ENCODE results near the gene PRKCD.
A peak's percentile ranks its signal among the peaks of the same experiment; 100 is the strongest.

PRKCD gene

DNA sequence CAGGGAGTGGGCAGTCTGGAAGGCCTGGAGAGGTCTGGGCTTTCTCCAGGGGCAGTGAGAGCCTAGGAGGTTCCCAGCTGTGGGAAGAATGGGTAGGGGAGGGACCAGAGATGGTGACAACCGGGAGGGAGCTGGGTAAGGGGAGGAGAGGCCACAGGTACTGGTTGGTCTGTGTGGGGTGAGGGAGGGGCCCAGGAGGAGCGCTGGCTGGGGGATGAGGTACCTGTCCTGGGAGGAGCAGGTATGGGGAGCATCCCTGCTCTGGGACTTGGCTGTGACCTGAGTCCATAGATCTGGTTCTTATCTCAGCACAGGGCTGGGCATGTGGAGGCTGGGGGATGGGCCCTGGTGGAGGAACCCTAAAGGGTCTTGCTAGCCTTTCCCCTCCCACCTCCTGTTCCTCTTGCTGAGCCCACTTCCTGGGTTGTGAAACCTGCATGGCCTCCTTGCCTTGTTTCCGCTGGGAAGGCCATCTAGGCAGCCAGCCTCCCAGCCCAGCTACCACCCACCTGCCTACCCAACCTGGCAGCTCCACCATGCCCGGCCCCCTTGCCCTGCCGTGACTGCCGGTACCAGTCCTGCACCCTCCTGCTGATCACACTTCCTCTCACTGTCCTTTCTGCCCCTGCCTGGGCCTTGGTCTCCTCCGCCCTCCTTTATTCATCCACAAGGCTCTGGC is 11.0 kb downstream of the PRKCD start:
- DNase-seq: no peak

DNA sequence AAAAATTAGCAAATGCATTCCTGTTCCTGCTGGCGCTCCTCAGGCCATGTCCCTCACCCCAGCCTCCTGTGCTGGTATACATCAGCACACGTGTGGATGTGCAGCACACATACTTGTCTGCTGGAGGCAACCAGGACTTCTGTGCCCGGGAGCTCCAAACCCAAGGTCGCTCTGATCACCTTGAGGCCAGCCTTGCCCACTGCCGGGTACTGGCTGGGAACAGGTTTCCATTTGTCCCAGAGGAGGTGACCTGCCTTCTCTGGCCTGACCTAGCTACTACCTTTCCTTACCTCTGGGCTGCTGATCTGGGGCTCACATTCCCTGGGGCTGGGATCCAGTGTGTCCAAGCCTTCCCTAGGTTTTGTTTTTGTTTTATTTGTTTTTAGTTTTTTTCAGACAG is 12.1 kb downstream of the PRKCD start:
- no peak for DNase-seq

DNA sequence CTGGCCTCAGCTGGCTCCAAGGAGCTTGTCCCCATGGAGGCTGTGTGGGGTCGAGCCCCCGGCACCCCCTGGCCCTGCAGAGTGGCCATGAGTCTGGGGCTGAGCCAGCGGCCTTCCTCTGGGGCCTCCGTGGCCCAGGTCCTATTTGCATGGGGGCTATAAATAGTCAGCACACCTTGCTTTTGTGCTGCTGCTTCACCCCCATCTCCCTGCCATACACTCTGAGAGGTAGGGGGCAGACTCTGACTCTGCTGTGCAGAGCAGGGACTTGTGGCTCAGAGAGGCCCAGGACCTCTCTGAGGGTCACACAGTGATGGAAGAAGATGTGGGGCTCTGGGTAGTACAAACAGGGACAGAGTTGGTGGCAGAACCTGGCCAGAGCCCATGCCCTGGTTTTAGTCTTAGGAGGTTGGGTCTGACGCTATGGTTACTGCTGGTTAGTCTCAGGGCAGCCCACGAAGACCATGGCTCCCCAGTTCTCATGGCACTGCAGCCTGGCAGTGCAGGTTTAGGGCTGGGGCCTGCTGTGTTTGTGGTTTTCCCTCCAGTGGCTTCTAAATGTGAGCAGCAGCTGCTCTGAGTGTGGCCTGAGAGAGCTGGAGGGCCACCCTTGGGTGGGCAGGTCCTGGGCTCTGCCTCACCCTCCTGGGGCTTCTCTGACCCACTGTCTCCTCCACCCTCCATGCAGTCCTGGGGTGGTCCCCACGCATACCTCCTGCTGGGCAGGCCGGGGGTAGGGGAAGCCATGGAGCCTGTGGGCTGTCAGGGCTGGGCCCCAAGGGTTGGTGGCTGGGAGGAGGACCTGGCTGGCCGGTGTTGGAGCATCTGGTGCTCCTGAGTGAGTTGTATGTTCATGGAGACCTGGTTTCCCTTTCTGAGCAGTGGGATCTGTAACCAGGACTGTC is 13.6 kb downstream of the PRKCD start:
- no peak for DNase-seq

DNA sequence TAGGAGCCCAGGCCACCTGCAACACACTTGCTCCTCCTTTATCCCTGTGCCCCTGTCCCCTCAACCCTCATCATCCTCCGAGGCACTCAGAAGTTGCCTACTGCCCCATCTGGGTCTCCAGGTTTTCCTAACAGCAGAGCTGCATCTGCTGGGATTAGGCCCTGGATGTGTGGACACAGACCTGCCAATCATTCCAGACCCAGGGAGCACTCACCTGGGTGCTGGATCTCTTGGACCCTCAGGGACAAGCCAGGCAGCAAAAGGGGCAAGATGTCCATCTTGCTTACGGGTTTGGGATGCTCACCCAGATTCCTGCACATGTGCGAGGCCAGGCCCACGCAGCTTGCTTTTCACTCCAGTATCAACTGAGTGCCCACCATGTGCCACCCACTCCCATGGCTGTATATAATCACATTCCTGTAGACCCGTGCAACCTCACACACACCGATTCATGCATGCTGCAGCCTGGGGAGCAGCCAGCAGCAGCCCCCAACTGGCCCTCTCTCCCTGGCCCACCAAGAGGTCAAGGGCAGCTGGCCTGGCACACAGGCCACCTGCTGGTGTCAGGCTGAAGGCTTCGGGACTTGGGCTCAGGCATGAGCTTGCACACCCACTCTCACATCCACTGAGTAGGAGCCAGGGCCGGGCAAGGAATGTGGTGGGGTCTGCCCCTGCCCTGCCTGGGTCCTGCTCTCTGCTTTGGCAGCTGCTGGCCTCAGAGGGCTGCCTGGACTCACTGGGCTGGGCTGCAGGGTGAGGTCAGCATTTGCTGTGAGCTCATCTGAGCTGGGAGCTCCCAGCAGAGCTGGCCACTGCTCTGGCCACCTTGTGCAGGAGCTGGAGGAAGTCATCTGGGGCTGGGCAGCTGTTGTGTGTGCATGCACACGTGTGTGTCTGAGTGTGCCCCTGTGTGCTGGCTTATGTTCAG is 14.9 kb downstream of the PRKCD start:
- no peak for DNase-seq

DNA sequence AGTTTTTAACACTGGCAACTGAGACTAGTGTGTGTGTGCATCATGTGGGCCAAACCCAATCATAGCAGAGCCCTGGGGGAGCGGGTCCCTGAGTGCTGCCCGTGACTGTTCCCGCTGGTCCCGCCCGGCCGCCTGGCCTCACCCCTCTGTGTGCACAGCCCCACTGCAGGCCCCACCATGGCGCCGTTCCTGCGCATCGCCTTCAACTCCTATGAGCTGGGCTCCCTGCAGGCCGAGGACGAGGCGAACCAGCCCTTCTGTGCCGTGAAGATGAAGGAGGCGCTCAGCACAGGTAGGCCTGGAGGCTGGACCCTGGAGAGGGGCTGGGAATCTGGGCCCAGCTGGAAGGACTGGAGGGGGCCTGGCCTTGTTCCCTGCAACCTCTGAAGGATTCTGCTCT is 17.2 kb downstream of the PRKCD start:
- DNase-seq: no peak

DNA sequence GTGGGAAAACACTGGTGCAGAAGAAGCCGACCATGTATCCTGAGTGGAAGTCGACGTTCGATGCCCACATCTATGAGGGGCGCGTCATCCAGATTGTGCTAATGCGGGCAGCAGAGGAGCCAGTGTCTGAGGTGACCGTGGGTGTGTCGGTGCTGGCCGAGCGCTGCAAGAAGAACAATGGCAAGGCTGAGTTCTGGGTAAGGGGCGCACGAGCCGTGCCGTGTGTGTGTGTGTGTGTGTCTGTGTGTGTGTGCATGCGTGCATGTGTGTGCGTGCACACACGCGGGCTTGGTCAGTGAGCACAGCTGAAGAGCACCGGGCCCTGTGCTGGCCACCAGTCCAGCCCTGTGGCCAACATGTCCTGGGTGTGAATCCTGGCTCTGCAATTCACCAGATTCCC is 18.6 kb downstream of the PRKCD start:
- DNase-seq: no peak

DNA sequence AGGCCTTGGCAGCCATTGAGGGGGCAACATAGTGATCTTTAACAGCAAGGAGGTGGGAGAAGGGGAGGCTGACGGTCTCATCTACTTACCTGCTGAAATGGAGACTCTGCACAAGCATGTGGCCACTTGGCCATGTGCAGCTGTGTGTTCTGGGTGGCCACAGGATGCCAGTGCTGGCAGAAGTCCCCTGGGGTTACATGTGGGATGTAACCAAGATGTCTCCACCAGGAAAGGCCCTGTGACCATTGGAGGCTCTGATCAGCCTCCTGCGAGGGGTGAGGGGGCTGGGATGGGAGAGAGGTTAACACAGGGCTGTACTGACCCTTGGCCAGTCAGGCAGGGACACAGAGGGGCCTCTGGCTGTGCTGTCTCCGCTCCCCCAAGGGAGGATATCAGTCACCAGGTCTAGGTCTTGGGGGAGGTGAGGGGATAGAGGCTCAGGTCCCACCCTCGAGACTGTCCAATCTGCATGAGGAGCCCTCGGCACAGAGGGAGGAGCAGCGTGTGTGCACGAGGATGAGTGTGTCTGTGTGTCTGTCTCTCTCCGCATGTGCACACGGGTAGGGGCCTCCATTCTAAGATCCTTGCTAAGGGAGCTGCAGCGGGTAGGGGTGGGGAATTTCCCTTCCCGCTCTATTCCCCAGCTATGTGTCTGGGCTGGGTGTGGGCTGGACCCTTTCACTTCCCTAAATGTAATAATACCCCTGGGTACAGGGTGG is 19.5 kb downstream of the PRKCD start:
- DNase-seq: peak in 1 of 2 donors; percentile 75

DNA sequence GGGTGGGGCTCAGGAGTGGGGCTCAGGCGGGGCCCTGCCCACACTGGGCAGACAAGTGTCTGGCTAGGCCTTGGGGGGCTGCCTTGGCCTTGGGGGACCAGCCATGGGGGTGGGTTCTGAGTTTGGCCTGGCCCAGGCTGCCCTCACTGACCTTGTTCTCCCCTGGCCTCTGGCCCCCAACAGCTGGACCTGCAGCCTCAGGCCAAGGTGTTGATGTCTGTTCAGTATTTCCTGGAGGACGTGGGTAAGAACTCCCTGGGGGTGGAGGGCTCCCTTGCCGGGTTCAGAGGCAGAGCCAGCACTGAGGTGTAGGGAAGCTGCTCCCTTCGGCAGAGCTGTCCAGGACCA is 20.0 kb downstream of the PRKCD start:
- DNase-seq: no peak

DNA sequence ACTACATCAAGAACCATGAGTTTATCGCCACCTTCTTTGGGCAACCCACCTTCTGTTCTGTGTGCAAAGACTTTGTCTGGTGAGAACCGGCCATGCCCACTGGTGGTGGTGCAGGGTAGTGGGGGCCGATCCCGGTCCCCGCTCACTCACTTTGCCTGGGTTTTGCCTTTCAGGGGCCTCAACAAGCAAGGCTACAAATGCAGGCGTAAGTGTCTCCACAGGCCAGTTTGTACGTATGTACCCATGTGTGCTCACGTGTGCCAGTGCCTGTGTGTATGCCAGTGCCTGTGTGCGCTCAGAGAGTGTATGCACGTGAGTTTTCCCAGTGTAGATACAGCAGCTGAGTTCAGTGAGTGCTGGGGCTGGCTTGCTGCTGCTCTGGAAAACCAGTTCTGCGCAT is 20.5 kb downstream of the PRKCD start:
- no peak for DNase-seq

DNA sequence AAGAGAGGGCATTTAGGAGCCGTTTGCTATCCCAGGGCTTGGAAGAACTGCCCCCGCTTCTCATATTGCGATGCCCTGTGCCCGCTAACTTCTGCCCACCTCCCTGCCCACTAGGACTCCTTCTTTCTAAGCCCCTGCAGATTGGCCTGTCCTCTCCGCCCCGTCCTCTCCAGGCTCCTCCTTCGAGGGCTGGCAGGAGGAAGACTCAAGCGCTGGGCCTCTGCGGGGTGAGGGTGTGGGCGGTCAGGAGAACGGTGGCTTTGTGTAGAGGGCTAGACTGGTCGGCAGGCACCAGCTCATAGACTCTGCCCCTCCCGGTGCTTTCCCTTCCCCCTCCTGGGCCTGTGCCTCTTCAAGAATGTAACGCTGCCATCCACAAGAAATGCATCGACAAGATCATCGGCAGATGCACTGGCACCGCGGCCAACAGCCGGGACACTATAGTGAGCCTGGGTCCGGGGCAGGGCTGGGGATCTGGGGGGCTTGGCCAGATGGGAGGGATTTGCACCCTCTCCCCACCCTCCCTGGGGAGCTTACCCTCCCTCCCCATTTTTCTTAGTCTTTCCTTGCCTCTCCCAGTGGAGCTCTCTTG is 21.9 kb downstream of the PRKCD start:
- DNase-seq: no peak

DNA sequence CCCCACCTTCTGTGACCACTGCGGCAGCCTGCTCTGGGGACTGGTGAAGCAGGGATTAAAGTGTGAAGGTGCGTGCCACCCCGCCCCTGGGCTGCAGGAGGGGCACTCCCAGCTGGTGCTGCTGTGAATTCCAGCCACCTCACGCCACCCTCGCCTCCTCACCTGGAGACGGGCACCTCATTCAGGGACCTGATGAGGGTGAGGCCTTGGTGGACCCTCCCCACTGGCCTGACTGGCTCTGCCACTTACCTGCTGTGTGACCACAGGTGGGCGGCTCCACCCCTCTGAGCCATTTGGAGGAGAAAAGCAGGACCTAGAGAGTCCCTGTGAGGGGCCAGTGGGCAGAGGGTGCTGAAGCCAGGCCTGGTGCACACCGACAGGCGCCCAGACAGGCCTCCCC is 22.5 kb downstream of the PRKCD start:
- no peak for DNase-seq

DNA sequence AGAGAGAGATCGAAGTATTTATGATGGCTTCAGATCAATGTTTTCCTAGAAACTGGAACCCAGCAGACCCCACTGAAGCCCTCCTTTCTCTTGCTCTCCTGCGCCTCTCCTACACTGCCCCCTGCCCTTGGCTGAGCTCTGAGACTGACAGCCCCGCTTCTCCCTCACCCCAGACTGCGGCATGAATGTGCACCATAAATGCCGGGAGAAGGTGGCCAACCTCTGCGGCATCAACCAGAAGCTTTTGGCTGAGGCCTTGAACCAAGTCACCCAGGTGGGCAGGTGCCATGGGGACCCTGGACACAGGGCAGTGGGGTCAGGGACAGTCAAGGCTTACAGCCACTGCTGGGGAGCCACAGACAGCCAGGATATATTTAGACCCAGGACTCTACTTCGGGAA is 23.7 kb downstream of the PRKCD start:
- DNase-seq: no peak

DNA sequence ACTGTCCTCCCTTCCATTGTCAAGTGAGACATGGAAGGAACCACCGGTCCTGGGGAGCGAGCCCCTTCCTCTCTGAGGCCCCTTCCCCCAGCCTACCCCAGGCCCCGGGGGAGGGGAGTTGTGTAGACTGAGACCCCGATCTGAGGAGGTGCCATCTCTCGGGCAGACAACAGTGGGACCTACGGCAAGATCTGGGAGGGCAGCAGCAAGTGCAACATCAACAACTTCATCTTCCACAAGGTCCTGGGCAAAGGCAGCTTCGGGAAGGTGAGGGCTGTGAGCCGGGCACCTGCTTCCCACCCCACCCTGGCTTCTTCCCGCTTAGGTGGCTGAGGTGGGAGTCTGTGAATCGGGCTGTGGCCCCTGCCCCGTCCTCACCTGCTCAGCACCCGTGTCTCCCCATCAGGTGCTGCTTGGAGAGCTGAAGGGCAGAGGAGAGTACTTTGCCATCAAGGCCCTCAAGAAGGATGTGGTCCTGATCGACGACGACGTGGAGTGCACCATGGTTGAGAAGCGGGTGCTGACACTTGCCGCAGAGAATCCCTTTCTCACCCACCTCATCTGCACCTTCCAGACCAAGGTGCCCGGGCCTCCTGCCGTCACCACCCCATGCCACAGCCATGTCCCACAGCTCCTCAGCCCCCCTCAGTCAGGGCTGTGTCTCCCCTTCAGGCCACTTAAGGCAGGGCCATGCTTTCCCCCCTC is 24.9 kb downstream of the PRKCD start:
- DNase-seq: no peak

DNA sequence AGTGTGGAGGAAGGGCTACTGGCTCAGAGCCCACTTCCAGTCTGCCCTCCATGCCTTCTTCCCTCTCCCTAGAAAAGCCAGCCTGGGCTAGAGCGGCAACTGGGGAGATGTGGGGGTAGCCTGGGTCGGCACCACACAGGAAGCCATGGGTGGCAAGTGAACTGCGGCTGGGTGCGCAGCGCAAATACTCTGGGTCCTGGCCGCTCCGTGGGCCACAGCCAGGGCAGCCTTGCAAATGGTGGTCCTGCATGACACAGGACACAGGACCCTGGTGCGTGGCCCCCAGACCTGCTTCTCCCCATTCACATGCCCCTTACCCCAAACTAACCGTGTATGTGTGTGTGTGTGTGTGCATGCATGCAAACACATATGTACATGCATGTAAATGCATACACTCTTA is 25.7 kb downstream of the PRKCD start:
- no peak for DNase-seq

DNA sequence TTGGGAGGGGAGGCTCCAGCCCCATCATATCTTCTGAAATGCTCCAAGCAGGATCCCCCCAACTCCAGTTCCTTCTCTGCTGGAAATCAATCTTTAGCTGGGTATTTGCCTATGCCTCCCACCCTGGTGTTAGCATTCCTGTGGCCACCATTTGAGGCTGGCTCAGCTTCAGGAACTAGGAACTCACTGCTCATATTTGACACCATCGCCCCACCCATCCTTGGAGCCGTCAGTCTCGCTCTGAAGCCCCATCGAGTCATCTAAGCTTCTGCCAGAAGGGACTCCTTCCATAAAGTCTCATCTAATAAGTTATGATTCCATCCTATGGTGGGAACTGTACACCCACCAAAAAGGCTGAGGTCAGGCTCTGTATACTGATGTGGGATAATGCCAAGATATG is 26.4 kb downstream of the PRKCD start:
- no peak for DNase-seq

DNA sequence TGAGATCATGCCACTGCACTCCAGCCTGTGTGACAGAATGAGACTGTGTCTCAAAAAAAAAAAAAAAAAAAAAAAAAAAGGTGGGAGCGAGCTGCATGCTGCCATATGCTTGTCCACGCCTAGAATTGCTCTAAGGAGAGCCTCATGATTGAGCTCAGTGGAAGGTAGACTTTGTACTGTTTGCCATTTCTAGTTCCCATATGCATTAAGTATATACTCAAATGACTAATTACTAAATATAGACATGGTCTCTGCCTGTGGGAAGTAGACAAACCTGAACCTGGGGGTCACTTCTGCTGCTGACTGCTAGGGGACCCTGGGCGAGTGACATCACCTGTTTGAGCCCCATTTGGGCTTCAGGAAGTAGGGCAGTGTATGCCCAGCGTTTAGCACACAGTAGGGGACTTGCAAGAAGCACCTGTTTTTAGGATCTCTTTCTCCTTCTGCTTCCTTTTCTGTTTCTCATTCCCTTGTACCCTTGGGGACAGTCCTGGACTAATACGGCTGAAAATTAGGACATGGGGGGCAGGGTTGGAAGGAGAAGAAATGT is 27.2 kb downstream of the PRKCD start:
- no peak for DNase-seq

DNA sequence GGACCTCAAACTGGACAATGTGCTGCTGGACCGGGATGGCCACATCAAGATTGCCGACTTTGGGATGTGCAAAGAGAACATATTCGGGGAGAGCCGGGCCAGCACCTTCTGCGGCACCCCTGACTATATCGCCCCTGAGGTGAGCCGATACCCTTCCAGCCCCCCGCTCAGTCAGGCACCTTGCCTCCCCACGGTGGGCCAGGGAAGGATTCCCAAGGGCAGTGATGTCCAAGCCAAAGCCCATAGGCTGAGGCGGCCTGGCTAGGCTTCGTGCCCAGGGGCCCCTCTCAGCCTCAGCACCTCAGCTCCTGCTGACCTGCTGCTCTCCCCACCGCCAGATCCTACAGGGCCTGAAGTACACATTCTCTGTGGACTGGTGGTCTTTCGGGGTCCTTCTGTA is 27.7 kb downstream of the PRKCD start:
- DNase-seq: no peak

DNA sequence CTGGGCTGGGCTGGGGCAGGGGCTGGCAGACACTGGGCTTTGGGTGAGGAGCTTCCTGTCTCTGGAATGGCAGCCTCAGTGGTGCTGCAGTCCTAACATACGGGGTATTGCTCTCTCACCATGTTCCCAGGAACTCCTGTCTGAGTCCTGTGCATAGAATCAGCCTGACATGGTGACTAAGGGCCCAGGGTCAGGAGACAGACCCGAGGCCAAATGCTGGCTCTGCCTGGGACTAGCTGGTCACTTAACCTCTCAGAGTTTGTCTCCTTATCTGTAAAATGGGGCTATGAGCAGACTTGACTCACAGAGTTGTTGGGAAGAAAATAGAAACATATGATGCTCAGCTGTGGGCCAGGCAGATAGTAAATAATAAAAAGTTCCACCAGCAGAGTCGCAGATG is 28.3 kb downstream of the PRKCD start:
- no peak for DNase-seq

DNA sequence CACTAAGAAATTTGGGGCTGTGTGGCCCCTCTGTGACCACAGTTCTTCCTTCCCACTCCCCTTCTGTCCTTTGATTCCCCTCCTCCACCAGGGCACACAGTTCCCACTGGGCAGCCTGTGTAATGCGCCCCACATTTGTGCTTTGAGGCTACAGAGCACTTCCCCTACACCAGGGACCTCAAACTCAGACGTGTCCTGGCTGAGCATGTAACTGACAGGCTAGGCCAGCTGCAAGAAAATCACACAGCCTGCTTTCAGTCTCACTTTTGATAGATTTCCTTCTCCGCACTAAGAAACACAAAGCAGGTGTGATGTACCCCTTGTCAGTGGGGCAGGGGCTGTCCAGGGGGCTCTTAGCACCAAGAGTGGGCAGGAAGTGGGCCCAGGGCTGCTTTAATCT is 29.6 kb downstream of the PRKCD start:
- no peak for DNase-seq

DNA sequence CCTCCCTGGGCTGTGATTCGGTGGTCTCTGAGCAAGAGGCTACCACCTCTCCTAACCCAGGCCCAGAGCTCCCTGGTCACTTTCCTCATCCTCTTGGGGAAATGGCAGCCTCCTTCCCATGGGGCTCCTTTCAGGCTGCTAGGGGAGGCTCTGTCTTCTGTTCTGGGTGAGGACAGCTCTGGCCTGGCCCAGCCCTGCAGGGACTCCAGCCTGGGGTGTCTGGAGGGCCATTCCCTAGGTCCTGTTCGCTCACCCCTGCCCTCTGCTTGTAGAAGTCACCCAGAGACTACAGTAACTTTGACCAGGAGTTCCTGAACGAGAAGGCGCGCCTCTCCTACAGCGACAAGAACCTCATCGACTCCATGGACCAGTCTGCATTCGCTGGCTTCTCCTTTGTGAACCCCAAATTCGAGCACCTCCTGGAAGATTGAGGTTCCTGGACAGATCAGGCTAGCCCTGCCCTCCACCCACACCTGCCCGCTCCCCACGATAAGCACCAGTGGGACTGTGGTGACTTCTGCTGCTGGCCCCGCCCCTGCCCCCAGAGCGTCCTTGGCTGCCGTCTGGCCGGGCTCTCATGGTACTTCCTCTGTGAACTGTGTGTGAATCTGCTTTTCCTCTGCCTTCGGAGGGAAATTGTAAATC is 30.9 kb downstream of the PRKCD start:
- no peak for DNase-seq

DNA sequence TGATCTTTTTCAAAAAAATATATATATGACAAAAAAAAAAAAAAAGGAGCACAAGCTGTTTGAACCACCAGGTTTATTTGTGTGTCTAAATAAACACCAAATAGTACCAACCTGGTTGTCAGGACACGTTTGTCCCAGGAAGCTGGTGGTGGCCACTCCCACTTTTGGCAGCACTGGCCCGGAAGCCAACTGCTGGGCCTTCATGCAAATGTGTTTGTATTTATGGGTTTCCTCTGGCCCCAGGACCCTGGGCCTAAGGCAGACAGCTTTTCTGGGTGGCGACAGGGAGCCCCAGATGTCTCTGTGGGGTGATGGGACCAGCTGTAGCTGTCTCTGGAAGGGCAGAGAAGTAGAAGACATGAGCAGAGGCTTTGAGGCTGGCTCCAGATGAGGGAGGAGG is 31.6 kb downstream of the PRKCD start:
- DNase-seq: no peak

Measured in CD4-positive, alpha-beta T cell treated with Interleukin-4 for 1 hour (primary cell).